ENCODE results near the gene NRXN3. TPM values are rescaled to one million over a fixed set of nuclear protein-coding genes. Genes with fewer than 3 reads are reported as not detected.

Gene NRXN3
- total RNA-seq, 2 experiments from 2014 or later, result not detected

DNA sequence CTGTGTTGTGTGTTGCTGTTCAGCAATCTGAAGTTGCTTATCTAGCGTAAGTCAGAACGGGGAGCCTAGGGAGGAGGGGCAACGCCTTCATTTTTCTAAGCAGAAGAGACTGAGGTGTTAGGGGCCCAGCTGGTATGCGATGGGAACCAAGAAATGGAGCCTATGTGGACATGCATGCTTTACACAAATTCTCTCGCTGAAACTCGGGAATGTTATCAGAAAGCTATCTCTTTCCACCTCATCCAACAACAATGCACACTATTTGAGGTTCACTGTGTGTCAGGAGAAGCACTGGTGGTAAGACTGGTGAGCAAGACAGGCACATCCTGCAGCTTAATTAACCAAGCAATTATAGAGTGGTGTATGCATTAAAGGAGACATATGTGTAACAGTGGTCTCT, 89.7 kb downstream of the NRXN3 start:
- CTCF ChIA-PET, result no interaction called here
- intact Hi-C loops (cut with micrococcal nuclease), result no loop called here
- H3K4me3 Mint-ChIP-seq, result no peak overlapping the region

GRCh38 chr14:78278464-78279250, 108.5 kb downstream of the NRXN3 start:
- H3K27ac Mint-ChIP-seq, result no peak overlapping the region
- no peak overlapping the region for H3K4me3 Mint-ChIP-seq
- POLR2A ChIA-PET, result no interaction called here
- intact Hi-C loops (cut with micrococcal nuclease), result no loop called here
- CTCF ChIA-PET, result no interaction called here
- H3K9me3 Mint-ChIP-seq, result no peaks in the 10 kb centered on the region
- H3K36me3 Mint-ChIP-seq, result no peaks in the 10 kb centered on the region
- DNase-seq, result no peak
- H3K27me3 Mint-ChIP-seq, result peaks cover 3% of the 10 kb centered on the region
- no peaks in the 10 kb centered on the region for H3K4me1 Mint-ChIP-seq (ENCODE audit: low read depth)

More for the DNA sequence above, 89.7 kb downstream of the NRXN3 start:
- Mint-ChIP-seq H3K36me3 (no peaks in the 10 kb centered on the region), H3K9me3 (no peaks in the 10 kb centered on the region), H3K4me1 (ENCODE audit: low read depth) (peaks cover 4% of the 10 kb centered on the region), H3K27ac (no peak overlapping the region), H3K27me3 (no peaks in the 10 kb centered on the region)
- no peak for DNase-seq
- POLR2A ChIA-PET, result no interaction called here

- H3K4me3 Mint-ChIP-seq, result no peak overlapping the region
- intact Hi-C loops (cut with micrococcal nuclease), result no loop called here
- no peak for DNase-seq
- ChIA-PET CTCF (no interaction called here), POLR2A (no interaction called here)
- no peaks in the 10 kb centered on the region for H3K36me3 Mint-ChIP-seq
- no peaks in the 10 kb centered on the region for H3K9me3 Mint-ChIP-seq
- no peaks in the 10 kb centered on the region for H3K4me1 Mint-ChIP-seq (ENCODE audit: low read depth)
- peaks cover 3% of the 10 kb centered on the region for H3K27me3 Mint-ChIP-seq
- H3K27ac Mint-ChIP-seq, result no peak overlapping the region
Measured at GRCh38 chr14:78282437-78282836, 112.3 kb downstream of the NRXN3 start.

DNA sequence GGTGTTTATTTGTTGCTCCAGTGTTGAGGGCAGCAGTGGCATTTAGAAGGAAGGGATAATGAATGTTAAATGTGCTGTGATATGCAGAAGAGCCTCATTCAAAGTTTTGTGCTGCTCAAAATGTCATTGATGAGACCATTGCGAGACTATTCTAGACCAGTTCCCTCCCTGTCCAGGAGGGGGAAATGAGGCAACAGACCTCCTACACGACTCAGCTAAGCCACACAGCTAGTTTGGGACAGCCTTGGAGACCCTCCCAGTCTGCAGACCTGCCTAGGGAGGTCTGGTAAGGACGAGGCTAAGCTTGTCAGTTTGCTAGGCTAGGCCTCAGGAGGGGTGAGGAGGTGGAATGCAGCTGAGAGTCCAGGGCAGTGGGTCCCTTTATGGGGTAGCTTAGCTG, 116.0 kb downstream of the NRXN3 start:
- Mint-ChIP-seq H3K36me3 (no peaks in the 10 kb centered on the region), H3K27me3 (peaks cover 3% of the 10 kb centered on the region), H3K27ac (no peak overlapping the region), H3K9me3 (no peaks in the 10 kb centered on the region), H3K4me3 (no peak overlapping the region), H3K4me1 (ENCODE audit: low read depth) (no peaks in the 10 kb centered on the region)
- DNase-seq, result no peak
- ChIA-PET CTCF (no interaction called here), POLR2A (no interaction called here)
- intact Hi-C loops (cut with micrococcal nuclease), result no loop called here

DNA sequence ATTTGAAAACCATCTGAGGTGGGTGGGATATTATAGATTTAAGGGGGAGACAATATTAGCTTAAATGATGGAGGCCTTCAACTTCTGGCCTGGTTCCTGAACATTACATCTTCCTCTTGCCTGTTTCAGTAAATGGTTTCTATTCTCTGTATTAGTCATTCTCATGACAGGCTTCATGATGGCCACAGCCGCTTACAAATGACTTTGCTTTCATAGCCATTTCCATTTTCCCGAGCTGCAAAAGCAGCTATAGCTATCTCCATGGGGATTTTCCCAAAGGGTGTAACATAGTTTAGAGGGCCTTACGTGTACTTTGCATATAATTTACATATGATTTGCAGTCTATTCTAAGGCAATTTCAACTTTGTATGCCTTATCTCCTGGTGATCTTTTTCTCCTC, 121.8 kb downstream of the NRXN3 start:
- H3K4me1 Mint-ChIP-seq (ENCODE audit: low read depth), result no peaks in the 10 kb centered on the region
- H3K27ac Mint-ChIP-seq, result no peak overlapping the region
- no peaks in the 10 kb centered on the region for H3K9me3 Mint-ChIP-seq
- no peaks in the 10 kb centered on the region for H3K27me3 Mint-ChIP-seq
- CTCF ChIA-PET, result no interaction called here
- no peak overlapping the region for H3K4me3 Mint-ChIP-seq
- DNase-seq, result no peak
- H3K36me3 Mint-ChIP-seq, result no peaks in the 10 kb centered on the region
- intact Hi-C loops (cut with micrococcal nuclease), result no loop called here
- POLR2A ChIA-PET, result no interaction called here

DNA sequence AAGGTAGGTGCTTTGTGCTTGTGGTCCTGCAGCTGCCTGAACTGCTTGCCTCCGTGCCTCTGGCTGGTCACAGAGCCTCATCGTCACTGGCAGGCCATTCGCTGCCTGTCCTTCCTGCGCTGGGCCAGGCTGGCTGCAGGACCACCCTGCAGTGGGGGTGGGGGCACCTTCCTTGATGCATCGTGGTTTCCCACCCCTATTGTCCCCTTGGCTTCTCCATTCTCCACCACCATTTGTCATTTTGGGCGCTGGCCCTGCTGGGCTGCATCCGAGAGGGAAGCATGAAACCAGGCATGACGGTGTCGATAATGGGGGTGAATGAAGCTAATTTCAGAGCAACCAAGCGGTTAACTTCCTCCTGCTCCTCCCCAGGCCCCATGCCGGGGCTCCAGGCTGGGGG, 127.7 kb downstream of the NRXN3 start:
- Mint-ChIP-seq H3K36me3 (no peaks in the 10 kb centered on the region), H3K9me3 (no peaks in the 10 kb centered on the region), H3K27me3 (no peaks in the 10 kb centered on the region), H3K4me3 (no peak overlapping the region), H3K4me1 (ENCODE audit: low read depth) (no peaks in the 10 kb centered on the region), H3K27ac (no peak overlapping the region)
- ChIA-PET POLR2A (no interaction called here), CTCF (no interaction called here)
- intact Hi-C loops (cut with micrococcal nuclease), result no loop called here
- no peak for DNase-seq

DNA sequence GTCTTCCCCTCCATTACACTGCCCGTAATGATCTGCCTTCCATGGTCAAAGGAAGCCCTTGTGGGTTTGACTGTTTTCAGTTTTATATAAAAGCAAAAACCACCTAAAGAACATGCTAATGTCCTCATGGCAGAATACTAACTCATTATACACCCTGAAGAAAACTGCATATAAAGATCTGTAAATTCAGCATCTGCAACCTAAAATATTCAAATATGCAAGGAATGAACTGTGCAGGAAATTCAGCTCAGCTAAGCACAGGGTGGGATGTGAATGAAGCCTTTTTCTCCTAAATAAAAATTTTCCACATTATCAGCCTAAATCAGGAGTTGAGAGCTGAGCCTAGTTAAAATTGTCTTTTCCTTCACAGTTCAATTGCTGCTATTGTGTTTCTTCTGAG, 128.1 kb downstream of the NRXN3 start:
- no peaks in the 10 kb centered on the region for H3K4me1 Mint-ChIP-seq (ENCODE audit: low read depth)
- ChIA-PET CTCF (no interaction called here), POLR2A (no interaction called here)
- no peak overlapping the region for H3K27ac Mint-ChIP-seq
- H3K36me3 Mint-ChIP-seq, result no peaks in the 10 kb centered on the region
- no peaks in the 10 kb centered on the region for H3K27me3 Mint-ChIP-seq
- H3K4me3 Mint-ChIP-seq, result no peak overlapping the region
- intact Hi-C loops (cut with micrococcal nuclease), result no loop called here
- no peaks in the 10 kb centered on the region for H3K9me3 Mint-ChIP-seq
- DNase-seq, result no peak

GRCh38 chr14:78302841-78303240, 132.7 kb downstream of the NRXN3 start:
- POLR2A ChIA-PET, result no interaction called here
- H3K36me3 Mint-ChIP-seq, result no peaks in the 10 kb centered on the region
- H3K27ac Mint-ChIP-seq, result no peak overlapping the region
- no peaks in the 10 kb centered on the region for H3K27me3 Mint-ChIP-seq
- DNase-seq, result no peak
- no peaks in the 10 kb centered on the region for H3K9me3 Mint-ChIP-seq
- CTCF ChIA-PET, result no interaction called here
- intact Hi-C loops (cut with micrococcal nuclease), result no loop called here
- H3K4me1 Mint-ChIP-seq (ENCODE audit: low read depth), result no peaks in the 10 kb centered on the region
- H3K4me3 Mint-ChIP-seq, result no peak overlapping the region

- ChIA-PET POLR2A (no interaction called here), CTCF (interaction anchor here (0.6 kb wide), 1 partner anchor 494 kb away, joined by 4 read pairs; no protein-coding TSS in a partner anchor)
- DNase-seq, result no peak
- H3K36me3 Mint-ChIP-seq, result no peaks in the 10 kb centered on the region
- no peaks in the 10 kb centered on the region for H3K9me3 Mint-ChIP-seq
- no peaks in the 10 kb centered on the region for H3K27me3 Mint-ChIP-seq
- H3K27ac Mint-ChIP-seq, result no peak overlapping the region
- no peaks in the 10 kb centered on the region for H3K4me1 Mint-ChIP-seq (ENCODE audit: low read depth)
- no peak overlapping the region for H3K4me3 Mint-ChIP-seq
- intact Hi-C loops (cut with micrococcal nuclease), result no loop called here
Measured at GRCh38 chr14:78307671-78308070, 137.5 kb downstream of the NRXN3 start.

- Mint-ChIP-seq H3K4me3 (no peak overlapping the region), H3K27me3 (no peaks in the 10 kb centered on the region), H3K36me3 (no peaks in the 10 kb centered on the region), H3K4me1 (ENCODE audit: low read depth) (no peaks in the 10 kb centered on the region), H3K27ac (no peak overlapping the region), H3K9me3 (no peaks in the 10 kb centered on the region)
- intact Hi-C loops (cut with micrococcal nuclease), result no loop called here
- CTCF ChIA-PET, result interaction anchor here (0.6 kb wide), 1 partner anchor 494 kb away, joined by 4 read pairs; no protein-coding TSS in a partner anchor
- POLR2A ChIA-PET, result no interaction called here
- no peak for DNase-seq
Measured at GRCh38 chr14:78308079-78308478, 137.9 kb downstream of the NRXN3 start.

DNA sequence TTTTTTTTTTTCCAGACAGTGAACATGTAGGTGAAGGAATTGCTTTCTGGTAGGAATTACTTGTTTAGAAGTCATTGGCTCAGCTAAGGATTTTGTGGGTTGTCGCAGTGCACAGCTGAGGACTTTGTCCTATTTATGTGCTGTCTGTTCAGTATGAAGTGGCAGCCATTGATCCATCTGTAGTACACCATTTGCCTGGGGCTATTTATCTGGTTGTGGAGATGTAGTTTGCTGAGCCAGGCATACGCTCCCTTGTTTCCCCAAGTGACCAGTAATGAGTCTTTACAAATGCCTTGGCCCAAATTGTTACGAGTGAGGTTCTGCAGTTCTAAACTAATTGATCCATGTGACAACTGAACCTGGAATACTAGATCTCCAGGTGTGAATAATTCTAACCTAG, 140.1 kb downstream of the NRXN3 start:
- ChIA-PET POLR2A (no interaction called here), CTCF (no interaction called here)
- Mint-ChIP-seq H3K27me3 (no peaks in the 10 kb centered on the region), H3K4me3 (no peak overlapping the region), H3K36me3 (no peaks in the 10 kb centered on the region), H3K27ac (no peak overlapping the region), H3K9me3 (no peaks in the 10 kb centered on the region), H3K4me1 (ENCODE audit: low read depth) (no peaks in the 10 kb centered on the region)
- no peak for DNase-seq
- intact Hi-C loops (cut with micrococcal nuclease), result no loop called here

- H3K27ac Mint-ChIP-seq, result no peak overlapping the region
- ChIA-PET CTCF (no interaction called here), POLR2A (no interaction called here)
- no peaks in the 10 kb centered on the region for H3K4me1 Mint-ChIP-seq (ENCODE audit: low read depth)
- intact Hi-C loops (cut with micrococcal nuclease), result no loop called here
- H3K4me3 Mint-ChIP-seq, result no peak overlapping the region
- H3K9me3 Mint-ChIP-seq, result no peaks in the 10 kb centered on the region
- peaks cover 3% of the 10 kb centered on the region for H3K27me3 Mint-ChIP-seq
- H3K36me3 Mint-ChIP-seq, result no peaks in the 10 kb centered on the region
- no peak for DNase-seq
Measured at GRCh38 chr14:78313499-78313898, 143.3 kb downstream of the NRXN3 start.

GRCh38 chr14:78314484-78314883, 144.3 kb downstream of the NRXN3 start:
- H3K4me1 Mint-ChIP-seq (ENCODE audit: low read depth), result no peaks in the 10 kb centered on the region
- H3K9me3 Mint-ChIP-seq, result no peaks in the 10 kb centered on the region
- POLR2A ChIA-PET, result no interaction called here
- H3K36me3 Mint-ChIP-seq, result no peaks in the 10 kb centered on the region
- no peak overlapping the region for H3K4me3 Mint-ChIP-seq
- DNase-seq, result no peak
- intact Hi-C loops (cut with micrococcal nuclease), result no loop called here
- CTCF ChIA-PET, result no interaction called here
- peaks cover 3% of the 10 kb centered on the region for H3K27me3 Mint-ChIP-seq
- no peak overlapping the region for H3K27ac Mint-ChIP-seq

All from activated CD4-positive, alpha-beta memory T cell treated with anti-CD3 and anti-CD28 coated beads for 36 hours (primary cell).